WTC11 (cell line): ENCODE results near the gene CNTN1. TPM values are rescaled to one million over a fixed set of nuclear protein-coding genes. Genes with fewer than 3 reads are reported as not detected.

Experiments
- ATAC-seq: fragments of 200-7000 bp; cut with Tn5 transposase; 2 replicates; pipeline ENCODE4 v1.10.0; 2021; ENCODE audit warnings: mild to moderate bottlenecking, moderate library complexity
- CTCF ChIA-PET: fragments of 300-600 bp; sonication (Branson Sonifier 250); formaldehyde crosslinking; loops from one replicate; lab custom pipeline; 2021; ENCODE audit warnings: antibody characterized with exemption; lab: Charles Lee
- POLR2A ChIA-PET: fragments of 350-600 bp; sonication (Branson Sonifier 250); formaldehyde crosslinking; loops from one replicate; lab custom pipeline; 2021; ENCODE audit warnings: antibody characterized with exemption; lab: Charles Lee
- DNase-seq: peaks from one replicate; pipeline ENCODE4 v3.0.0; 2021; ENCODE audit warnings: low spot score
- H3K27ac Mint-ChIP-seq: 2 replicates; pipeline ENCODE4 v1.8.0; 2021; ENCODE audit warnings: mixed read lengths
- H3K27me3 Mint-ChIP-seq: 2 replicates; pipeline ENCODE4 v1.8.0; 2021; ENCODE audit warnings: low read depth, mild to moderate bottlenecking, moderate library complexity, mixed read lengths
- H3K36me3 Mint-ChIP-seq: 2 replicates; pipeline ENCODE4 v1.8.0; 2021; ENCODE audit warnings: mixed read lengths
- H3K4me1 Mint-ChIP-seq: 2 replicates; pipeline ENCODE4 v1.8.0; 2022; ENCODE audit warnings: mixed read lengths
- H3K4me3 Mint-ChIP-seq: 2 replicates; pipeline ENCODE4 v1.8.0; 2021; ENCODE audit warnings: mild to moderate bottlenecking, moderate library complexity, mixed read lengths
- H3K9me3 Mint-ChIP-seq: 2 replicates; pipeline ENCODE4 v1.8.0; 2021; ENCODE audit warnings: mixed read lengths
- AFF4 ChIP-seq: sonication (generic); formaldehyde crosslinking; IDR thresholded peaks from 2 replicates; pipeline ENCODE4 v1.8.1; 2023; ENCODE audit warnings: mild to moderate bottlenecking, missing genetic modification reagents, borderline replicate concordance
- IRF2 ChIP-seq: sonication (generic); formaldehyde crosslinking; IDR thresholded peaks from 2 replicates; pipeline ENCODE4 v1.8.0; 2022; ENCODE audit warnings: low read depth, missing genetic modification reagents, borderline replicate concordance
- NFE2L1 ChIP-seq: sonication (generic); formaldehyde crosslinking; IDR thresholded peaks from 2 replicates; pipeline ENCODE4 v1.8.1; 2023; ENCODE audit warnings: missing genetic modification reagents
- PRDM15 ChIP-seq: sonication (generic); formaldehyde crosslinking; IDR thresholded peaks from 2 replicates; pipeline ENCODE4 v1.8.0; 2022; ENCODE audit warnings: missing genetic modification reagents
- PRRX2 ChIP-seq: fragments of 250-450 bp; sonication (Bioruptor Pico); IDR thresholded peaks from 2 replicates; pipeline ENCODE4 v1.8.0; 2021; ENCODE audit warnings: mild to moderate bottlenecking
- TEAD4 ChIP-seq: sonication (generic); formaldehyde crosslinking; IDR thresholded peaks from 2 replicates; pipeline ENCODE4 v1.8.0; 2022; ENCODE audit warnings: mild to moderate bottlenecking, missing genetic modification reagents
- ZBTB43 ChIP-seq: sonication (generic); formaldehyde crosslinking; IDR thresholded peaks from 2 replicates; pipeline ENCODE4 v1.8.1; 2023; ENCODE audit warnings: mild to moderate bottlenecking, missing genetic modification reagents
- ZNF281 ChIP-seq: sonication (generic); formaldehyde crosslinking; IDR thresholded peaks from 2 replicates; pipeline ENCODE4 v1.8.0; 2023; ENCODE audit warnings: mild to moderate bottlenecking, missing genetic modification reagents
- ZNF423 ChIP-seq: fragments of 250-450 bp; sonication (Bioruptor Pico); IDR thresholded peaks from 2 replicates; pipeline ENCODE4 v2.1.2; 2022; ENCODE audit warnings: mild to moderate bottlenecking, moderate library complexity
- ZNF671 ChIP-seq: fragments of 250-450 bp; sonication (Bioruptor Pico); IDR thresholded peaks from 2 replicates; pipeline ENCODE4 v1.8.0; 2021; ENCODE audit warnings: mild to moderate bottlenecking
- ZSCAN18 ChIP-seq: fragments of 250-450 bp; sonication (Bioruptor Pico); IDR thresholded peaks from 2 replicates; pipeline ENCODE4 v2.1.2; 2022; ENCODE audit warnings: mild to moderate bottlenecking, moderate library complexity
- total RNA-seq: library from RNA; stranded (reverse); gene quantifications from 3 replicates; pipeline ENCODE4 v1.2.3, GENCODE V29; 2021
- TF ChIP-seq, protein P1 (sequence below): sonication (generic); formaldehyde crosslinking; IDR thresholded peaks from 2 replicates; pipeline ENCODE4 v1.8.0; 2022; ENCODE audit warnings: mild to moderate bottlenecking, missing genetic modification reagents
- TF ChIP-seq, protein P2 (sequence below): fragments of 250-450 bp; sonication (Bioruptor Pico); IDR thresholded peaks from 2 replicates; pipeline ENCODE4 v1.9.0; 2021; ENCODE audit warnings: moderate library complexity, mild to moderate bottlenecking, inconsistent platforms, borderline replicate concordance
- TF ChIP-seq, protein P3 (sequence below): sonication (generic); formaldehyde crosslinking; IDR thresholded peaks from 2 replicates; pipeline ENCODE4 v1.8.1; 2023; ENCODE audit warnings: mild to moderate bottlenecking, missing genetic modification reagents
- TF ChIP-seq, protein P4 (sequence below): sonication (generic); formaldehyde crosslinking; IDR thresholded peaks from 2 replicates; pipeline ENCODE4 v1.8.1; 2023; ENCODE audit warnings: mild to moderate bottlenecking, missing genetic modification reagents, moderate library complexity

CNTN1 gene
- total RNA-seq, 1 experiment from 2014 or later, result 16.9 TPM

DNA sequence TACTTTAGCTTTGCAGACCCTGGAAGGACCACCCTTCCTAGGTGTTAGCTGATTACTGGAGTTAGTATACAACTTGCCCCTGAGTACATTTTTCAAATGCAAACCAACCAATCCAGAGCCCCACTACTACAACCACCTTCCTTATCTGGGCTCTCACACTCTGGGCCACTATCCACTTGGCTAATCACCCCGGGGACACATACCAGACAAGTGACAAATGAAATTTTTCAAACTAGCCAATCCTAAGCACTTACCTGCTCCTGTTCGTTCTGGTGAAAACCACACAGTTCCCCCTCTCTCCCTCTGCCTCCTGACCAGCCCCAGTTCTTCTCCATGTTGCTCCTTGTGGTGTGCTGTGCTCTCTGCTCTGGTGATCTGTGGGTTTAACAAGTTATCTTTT, 140.4 kb downstream of the CNTN1 start:
- H3K9me3 Mint-ChIP-seq, result no peaks in the 10 kb centered on the region
- ChIA-PET POLR2A (no interaction called here), CTCF (no interaction called here)
- H3K4me1 Mint-ChIP-seq, result peaks cover 16% of the 10 kb centered on the region
- H3K4me3 Mint-ChIP-seq, result no peak overlapping the region
- H3K27me3 Mint-ChIP-seq, result no peaks in the 10 kb centered on the region
- TF ChIP-seq ZSCAN18 (CRISPR knock-in tag) (no peak), ZNF423 (CRISPR knock-in tag) (no peak), TEAD4 (CRISPR knock-in tag) (no peak), IRF2 (no peak), PRRX2 (no peak), ZNF671 (CRISPR knock-in tag) (no peak), NFE2L1 (CRISPR knock-in tag) (no peak)
- TF ChIP-seq, protein P1, sequence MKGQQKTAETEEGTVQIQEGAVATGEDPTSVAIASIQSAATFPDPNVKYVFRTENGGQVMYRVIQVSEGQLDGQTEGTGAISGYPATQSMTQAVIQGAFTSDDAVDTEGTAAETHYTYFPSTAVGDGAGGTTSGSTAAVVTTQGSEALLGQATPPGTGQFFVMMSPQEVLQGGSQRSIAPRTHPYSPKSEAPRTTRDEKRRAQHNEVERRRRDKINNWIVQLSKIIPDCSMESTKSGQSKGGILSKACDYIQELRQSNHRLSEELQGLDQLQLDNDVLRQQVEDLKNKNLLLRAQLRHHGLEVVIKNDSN (CRISPR knock-in tag), result no peak
- no peak overlapping the region for H3K27ac Mint-ChIP-seq
- ATAC-seq, result no peak
- no peaks in the 10 kb centered on the region for H3K36me3 Mint-ChIP-seq
- no peak for DNase-seq

DNA sequence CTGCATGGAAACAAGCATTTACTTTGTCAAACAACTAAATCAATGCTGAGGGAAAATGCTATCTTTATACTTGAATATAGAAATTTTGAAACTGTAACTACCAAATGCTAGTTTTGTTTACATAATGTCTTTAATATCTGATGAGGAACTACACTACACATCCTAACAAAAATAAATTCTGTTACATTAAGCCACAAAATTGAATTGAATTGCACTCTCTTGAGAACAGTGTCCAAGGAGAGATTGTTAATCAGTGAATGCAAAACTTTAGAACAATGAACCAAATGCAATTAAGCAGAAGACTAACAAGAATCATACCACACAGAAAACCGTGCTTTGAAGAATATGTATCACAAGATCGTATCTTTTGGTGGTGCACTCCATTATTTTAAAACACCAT, 141.6 kb downstream of the CNTN1 start:
- no peak for ATAC-seq
- Mint-ChIP-seq H3K27ac (no peak overlapping the region), H3K9me3 (no peaks in the 10 kb centered on the region), H3K4me3 (no peak overlapping the region), H3K36me3 (no peaks in the 10 kb centered on the region), H3K27me3 (no peaks in the 10 kb centered on the region), H3K4me1 (peaks cover 5% of the 10 kb centered on the region)
- no peak for DNase-seq
- ChIA-PET POLR2A (no interaction called here), CTCF (no interaction called here)
- TF ChIP-seq AFF4 (CRISPR knock-in tag) (no peak), ZNF423 (CRISPR knock-in tag) (no peak), ZBTB43 (CRISPR knock-in tag) (no peak), PRDM15 (CRISPR knock-in tag) (no peak), ZNF281 (CRISPR knock-in tag) (no peak)
- TF ChIP-seq, protein P2, sequence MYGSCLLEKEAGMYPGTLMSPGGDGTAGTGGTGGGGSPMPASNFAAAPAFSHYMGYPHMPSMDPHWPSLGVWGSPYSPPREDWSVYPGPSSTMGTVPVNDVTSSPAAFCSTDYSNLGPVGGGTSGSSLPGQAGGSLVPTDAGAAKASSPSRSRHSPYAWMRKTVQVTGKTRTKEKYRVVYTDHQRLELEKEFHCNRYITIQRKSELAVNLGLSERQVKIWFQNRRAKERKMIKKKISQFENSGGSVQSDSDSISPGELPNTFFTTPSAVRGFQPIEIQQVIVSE (CRISPR knock-in tag), result no peak
- TF ChIP-seq, protein P3, sequence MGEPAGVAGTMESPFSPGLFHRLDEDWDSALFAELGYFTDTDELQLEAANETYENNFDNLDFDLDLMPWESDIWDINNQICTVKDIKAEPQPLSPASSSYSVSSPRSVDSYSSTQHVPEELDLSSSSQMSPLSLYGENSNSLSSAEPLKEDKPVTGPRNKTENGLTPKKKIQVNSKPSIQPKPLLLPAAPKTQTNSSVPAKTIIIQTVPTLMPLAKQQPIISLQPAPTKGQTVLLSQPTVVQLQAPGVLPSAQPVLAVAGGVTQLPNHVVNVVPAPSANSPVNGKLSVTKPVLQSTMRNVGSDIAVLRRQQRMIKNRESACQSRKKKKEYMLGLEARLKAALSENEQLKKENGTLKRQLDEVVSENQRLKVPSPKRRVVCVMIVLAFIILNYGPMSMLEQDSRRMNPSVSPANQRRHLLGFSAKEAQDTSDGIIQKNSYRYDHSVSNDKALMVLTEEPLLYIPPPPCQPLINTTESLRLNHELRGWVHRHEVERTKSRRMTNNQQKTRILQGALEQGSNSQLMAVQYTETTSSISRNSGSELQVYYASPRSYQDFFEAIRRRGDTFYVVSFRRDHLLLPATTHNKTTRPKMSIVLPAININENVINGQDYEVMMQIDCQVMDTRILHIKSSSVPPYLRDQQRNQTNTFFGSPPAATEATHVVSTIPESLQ (CRISPR knock-in tag), result no peak
- TF ChIP-seq, protein P4, sequence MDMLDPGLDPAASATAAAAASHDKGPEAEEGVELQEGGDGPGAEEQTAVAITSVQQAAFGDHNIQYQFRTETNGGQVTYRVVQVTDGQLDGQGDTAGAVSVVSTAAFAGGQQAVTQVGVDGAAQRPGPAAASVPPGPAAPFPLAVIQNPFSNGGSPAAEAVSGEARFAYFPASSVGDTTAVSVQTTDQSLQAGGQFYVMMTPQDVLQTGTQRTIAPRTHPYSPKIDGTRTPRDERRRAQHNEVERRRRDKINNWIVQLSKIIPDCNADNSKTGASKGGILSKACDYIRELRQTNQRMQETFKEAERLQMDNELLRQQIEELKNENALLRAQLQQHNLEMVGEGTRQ (CRISPR knock-in tag), result no peak
